NCI-H69 (cell line): ENCODE measurements around the gene TMEM165.
A peak's percentile ranks its signal among the peaks of the same experiment; 100 is the strongest.

Source experiments
- DNase-seq: peaks from one replicate; lab custom pipeline; 2025; lab: John Stamatoyannopoulos, UW

The TMEM165 gene

DNA sequence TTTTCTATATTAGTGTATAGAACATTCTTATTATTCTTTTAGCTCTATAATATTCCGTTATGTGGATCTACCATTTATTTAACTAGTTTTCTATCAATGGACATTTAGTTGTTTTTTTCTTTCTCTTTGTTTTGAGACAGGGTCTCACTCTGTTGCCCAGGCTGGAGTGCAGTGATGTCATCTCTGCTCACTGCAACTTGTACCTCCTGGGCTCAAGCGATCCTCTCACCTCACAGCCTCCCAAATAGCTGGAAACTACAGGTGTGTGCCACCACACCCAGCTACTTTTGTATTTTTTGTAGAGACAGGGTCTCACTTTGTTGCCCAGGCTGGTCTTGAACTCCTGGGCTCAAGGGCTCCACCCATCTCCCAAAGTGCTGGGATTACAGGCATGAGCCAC lies 10.8 kb downstream of the TMEM165 start:
- no peak for DNase-seq

GRCh38 chr4:55407119-55407518 lies 11.4 kb downstream of the TMEM165 start:
- DNase-seq, result no peak

DNA sequence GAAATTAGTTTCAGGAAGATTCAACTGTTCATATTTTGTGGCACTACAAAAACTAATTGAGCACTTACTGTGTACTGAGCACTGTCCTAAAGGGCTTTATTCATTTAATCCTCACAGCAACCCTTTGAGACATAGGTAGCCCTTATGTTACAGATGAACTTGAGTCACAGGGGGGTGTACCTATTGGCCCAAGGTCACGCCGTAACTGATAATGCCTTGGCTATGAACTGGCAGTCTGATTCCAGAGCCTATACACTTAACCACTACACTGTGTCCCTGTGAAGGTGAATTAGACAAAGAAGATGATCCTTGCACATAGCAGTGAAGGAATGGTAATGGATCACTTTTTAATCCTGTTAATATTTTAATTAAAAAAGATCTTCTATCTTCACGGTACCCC lies 12.0 kb downstream of the TMEM165 start:
- no peak for DNase-seq

- peak; percentile 18 for DNase-seq
Observed at GRCh38 chr4:55409468-55410171, 13.9 kb downstream of the TMEM165 start.

DNA sequence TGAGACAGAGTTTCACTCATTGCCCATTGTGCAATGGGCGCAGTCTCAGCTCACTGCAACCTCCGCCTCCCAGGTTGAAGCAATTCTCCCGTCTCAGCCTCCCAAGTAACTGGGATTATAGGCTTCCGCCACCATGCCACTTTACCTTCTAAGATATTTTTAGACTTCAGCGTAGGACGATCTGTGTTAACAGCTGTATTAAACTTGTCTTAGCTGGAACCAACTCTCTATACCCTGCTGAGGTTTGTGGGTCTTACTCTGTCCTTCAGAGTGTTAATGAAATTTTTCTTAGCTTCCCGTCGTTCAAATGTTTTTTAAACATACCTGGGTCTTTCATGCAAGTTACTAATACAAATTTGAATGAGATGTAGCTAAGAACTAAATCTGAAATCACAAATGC lies 14.7 kb downstream of the TMEM165 start:
- no peak for DNase-seq

GRCh38 chr4:55411621-55412020 lies 15.9 kb downstream of the TMEM165 start:
- DNase-seq, result no peak

GRCh38 chr4:55416176-55416575 lies 20.4 kb downstream of the TMEM165 start:
- no peak for DNase-seq

GRCh38 chr4:55424791-55425190 lies 29.0 kb downstream of the TMEM165 start:
- DNase-seq, result no peak

DNA sequence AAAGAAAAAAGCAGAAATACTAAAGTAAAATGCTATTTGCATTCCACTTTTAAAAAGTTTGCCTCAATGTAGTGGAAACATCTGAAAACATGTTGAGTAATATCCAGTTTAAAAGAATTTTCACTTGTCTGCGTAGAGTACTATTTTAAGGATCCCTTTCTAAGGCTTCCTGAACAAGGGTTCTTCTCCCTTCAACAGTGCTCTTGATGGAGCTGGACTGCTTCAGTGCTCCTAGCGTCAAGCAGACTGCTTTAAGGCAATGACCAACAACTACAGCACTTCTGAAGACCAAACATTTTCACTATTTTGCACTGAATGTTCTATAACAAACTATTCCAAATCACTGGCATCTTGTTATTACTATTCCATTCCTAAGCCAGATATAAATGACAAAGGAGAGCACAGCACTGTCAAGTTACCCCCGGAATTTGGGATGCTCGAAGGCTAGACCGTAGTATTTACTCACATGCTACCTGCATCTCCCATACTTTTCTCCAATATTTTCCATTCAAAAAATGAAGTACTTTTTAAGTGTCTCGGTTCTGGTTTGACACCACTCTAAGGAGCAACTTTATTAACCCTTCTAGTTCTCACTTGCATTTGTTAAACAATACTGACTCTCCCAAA lies 36.1 kb downstream of the TMEM165 start:
- DNase-seq, result no peak

- DNase-seq, result no peak
Observed at GRCh38 chr4:55435141-55435841, 39.5 kb downstream of the TMEM165 start.

DNA sequence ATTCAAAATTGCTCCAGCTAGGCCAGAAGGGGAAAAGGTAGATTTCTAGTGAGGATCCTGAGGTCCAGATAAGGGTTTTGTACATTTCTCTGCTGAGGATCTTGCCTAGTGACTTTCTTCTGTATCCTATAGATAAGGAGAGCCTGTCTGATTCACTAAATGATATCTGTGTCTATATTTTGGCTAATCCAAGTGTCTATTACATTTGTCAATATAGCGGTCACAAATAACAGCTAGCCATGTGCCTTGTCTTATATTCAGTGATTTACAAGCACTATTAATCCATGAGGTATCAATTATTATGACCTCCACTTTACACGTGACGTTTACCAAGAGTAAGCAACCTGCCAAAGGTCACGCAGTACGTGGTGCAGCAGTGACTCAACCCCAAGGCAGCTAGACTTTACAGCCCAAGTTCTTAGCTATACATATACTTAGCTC lies 41.6 kb downstream of the TMEM165 start:
- DNase-seq, result no peak

GRCh38 chr4:55437823-55438222 lies 42.1 kb downstream of the TMEM165 start:
- no peak for DNase-seq

DNA sequence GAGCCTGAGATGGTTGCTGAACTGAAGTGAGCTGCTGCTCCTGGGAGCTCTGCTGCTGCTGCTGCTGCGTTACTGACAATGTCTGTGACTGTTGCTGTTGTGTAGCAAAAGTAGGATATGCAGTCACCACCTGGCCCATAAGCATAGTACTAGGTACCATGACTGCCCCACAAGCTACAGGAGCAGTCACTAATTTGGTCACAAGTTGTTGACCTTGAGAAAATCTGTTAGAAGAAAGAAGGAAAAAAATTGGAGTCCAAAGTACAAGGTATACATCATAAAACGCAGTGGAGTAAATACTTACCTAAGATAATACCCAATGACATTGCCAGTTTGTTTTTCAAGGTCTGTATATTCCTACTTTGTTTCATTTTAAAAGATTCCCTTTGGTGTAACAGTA lies 42.6 kb downstream of the TMEM165 start:
- no peak for DNase-seq

GRCh38 chr4:55439023-55439422 lies 43.3 kb downstream of the TMEM165 start:
- DNase-seq, result no peak

- DNase-seq, result no peak
Observed at GRCh38 chr4:55440786-55441185, 45.0 kb downstream of the TMEM165 start.

GRCh38 chr4:55442541-55442940 lies 46.8 kb downstream of the TMEM165 start:
- no peak for DNase-seq

GRCh38 chr4:55444827-55445226 lies 49.1 kb downstream of the TMEM165 start:
- DNase-seq, result peak; percentile 13

DNA sequence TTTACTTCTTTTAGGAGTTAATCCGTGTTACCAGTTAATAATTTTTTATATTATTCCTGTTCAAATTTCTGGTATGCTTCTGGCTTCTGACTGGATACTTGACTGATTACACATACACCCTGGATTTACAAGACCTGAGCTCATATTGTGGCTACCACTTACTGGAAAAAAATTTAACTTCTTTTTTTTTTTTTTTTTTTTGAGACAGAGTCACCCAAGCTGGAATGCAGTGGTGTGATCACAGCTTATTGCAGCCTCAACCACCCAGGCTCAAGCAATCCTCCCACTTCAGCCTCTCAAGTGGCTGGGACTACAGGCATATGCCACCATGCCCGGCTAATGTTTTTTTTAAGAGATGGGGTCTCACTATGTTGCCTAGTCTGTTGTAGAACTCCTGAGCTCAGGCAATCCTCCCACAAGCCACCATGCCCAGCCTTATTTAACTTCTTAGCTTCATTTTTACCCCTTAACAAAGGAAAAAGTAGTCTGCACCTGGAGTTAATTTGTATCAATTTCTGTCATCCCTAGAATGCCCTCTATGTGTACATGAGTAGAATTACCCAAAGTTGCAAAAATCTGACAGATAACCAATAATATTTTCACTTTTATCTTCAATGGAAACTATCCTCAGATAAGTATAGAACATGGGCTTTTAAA lies 50.3 kb downstream of the TMEM165 start:
- no peak for DNase-seq

DNA sequence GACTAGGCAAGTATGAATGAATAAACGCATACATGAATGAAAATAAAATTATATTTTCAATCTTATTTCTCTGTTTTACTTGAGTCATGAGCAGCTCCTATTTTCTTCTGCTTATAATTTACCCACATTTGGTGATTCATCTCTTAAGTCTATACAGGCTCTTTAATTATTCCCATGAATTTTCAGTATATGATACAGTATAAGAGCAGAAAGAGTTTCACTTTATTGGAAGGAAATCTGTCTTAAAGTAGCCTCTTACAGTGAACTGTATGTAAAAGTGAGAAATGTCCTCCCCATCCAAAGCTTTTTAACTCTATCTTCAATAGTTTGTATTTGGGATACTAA lies 50.8 kb downstream of the TMEM165 start:
- DNase-seq, result no peak

DNA sequence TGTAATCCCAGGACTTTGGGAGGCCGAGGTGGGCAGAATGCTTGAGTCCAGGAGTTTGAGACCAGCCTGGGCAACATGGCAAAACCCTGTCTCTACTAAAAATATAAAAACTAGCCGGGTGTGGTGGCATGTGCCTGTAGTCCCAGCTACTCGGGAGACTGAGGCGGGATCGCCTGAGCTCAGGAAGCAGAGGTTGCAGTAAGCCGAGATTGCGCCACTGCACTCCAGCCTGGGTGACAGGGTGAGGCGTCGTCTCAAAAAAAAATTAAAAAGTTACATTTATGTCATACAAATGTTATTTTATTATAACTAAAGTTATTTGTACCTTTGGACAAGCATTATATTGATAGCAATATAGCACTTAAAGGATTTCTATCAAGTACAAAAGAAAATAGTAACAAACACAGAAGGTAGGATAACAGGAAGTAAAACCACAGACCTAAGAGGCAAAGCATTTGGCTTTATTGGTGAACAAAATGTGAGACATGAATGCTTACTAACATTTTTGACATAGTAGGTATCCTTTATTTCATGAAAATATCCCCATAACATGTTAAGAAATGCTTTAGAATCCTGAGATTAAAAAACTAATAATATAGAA lies 51.5 kb downstream of the TMEM165 start:
- DNase-seq, result no peak

- DNase-seq, result no peak
Observed at GRCh38 chr4:55447831-55448230, 52.1 kb downstream of the TMEM165 start.

DNA sequence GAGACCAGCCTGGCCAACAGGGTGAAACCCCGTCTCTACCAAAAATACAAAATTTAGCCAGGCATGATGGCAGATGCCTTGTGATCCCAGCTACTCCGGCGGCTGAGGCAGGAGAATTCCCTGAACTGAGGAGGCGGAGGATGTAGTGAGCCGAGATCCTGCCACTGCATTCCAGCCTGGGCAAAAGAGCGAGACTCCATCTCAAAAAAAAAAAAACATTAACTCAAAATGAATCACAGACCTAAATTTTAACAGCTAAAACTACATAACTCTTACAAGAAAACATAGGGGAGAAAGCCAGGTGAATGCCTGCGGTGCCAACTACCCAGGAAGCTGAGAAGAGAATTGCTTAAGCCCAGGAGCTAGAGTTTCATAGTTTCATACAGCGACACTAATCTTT lies 54.8 kb downstream of the TMEM165 start:
- DNase-seq, result no peak
